Aorta (tissue), 4 donors: ENCODE measurements around the gene IQSEC2. TPM values are rescaled to one million over a fixed set of nuclear protein-coding genes. Genes with fewer than 3 reads are reported as not detected.

Source experiments
- polyA plus RNA-seq, 2 donors: library from polyadenylated mRNA; stranded (reverse); fragments of 200-250 nt; gene quantifications; one replicate each; pipeline ENCODE4 v1.2.3, GENCODE V29; 2013
- total RNA-seq, 2 donors: library from RNA; stranded (reverse); fragmentation: NEBNext Ultra II Directional; extraction: Animal tissue kit (Norgen Biotek cat#: 25700); gene quantifications; one replicate each; pipeline ENCODE4 v1.2.1, GENCODE V29; 2021
- donor health status: healthy with polysubstance abuse.
- donor health status: Bipolar disorder and iron deficiency.
- donor health status: DM: no; HTN: no; CAD: no.
- donor health status: DM: yes; HTN: yes; CAD: no.

IQSEC2 gene
- total and polyA plus RNA-seq, 4 donors, result 15.2 to 27.4 (median 16.2) TPM

Other genes with a start within 250 kb of the IQSEC2 start
- 1 to 10 TPM; 4.0 to 7.1 TPM for gene GPR173, start 232.8 kb downstream of the IQSEC2 start, total RNA-seq
- gene GPR173, start 232.8 kb downstream of the IQSEC2 start, polyA plus RNA-seq, result 1 to 10 TPM in 1 of 2 donors, under 1 TPM in 1; under 0.01 to 1.6 TPM
- gene TSPYL2, start 199.2 kb downstream of the IQSEC2 start, total RNA-seq, result 10 to 100 TPM; 65.0 to 89.3 TPM
- gene TSPYL2, start 199.2 kb downstream of the IQSEC2 start, polyA plus RNA-seq, result 100 to 1,000 TPM in 1 of 2 donors, 10 to 100 TPM in 1; 29.3 to 256 TPM
- 10 to 100 TPM; 16.6 to 27.7 TPM for gene KANTR, start 187.4 kb downstream of the IQSEC2 start, total RNA-seq
- 1 to 10 TPM; 1.6 to 9.4 TPM for gene KANTR, start 187.4 kb downstream of the IQSEC2 start, polyA plus RNA-seq
- 100 to 1,000 TPM in 1 of 2 donors, 10 to 100 TPM in 1; 78.7 to 118 TPM for gene KDM5C, start 56.4 kb downstream of the IQSEC2 start, total RNA-seq
- gene KDM5C, start 56.4 kb downstream of the IQSEC2 start, polyA plus RNA-seq, result 10 to 100 TPM; 14.0 to 37.1 TPM
- 10 to 100 TPM; 53.9 to 57.3 TPM for gene SMC1A, start 141.1 kb upstream of the IQSEC2 start, total RNA-seq
- 1 to 10 TPM; 5.6 to 9.0 TPM for gene SMC1A, start 141.1 kb upstream of the IQSEC2 start, polyA plus RNA-seq
- under 1 TPM; 0.48 to 0.58 TPM for gene RIBC1, start 141.3 kb upstream of the IQSEC2 start, total RNA-seq
- gene RIBC1, start 141.3 kb upstream of the IQSEC2 start, polyA plus RNA-seq, result 1 to 10 TPM in 1 of 2 donors, under 1 TPM in 1; 0.69 to 1.0 TPM
- gene HSD17B10, start 152.8 kb upstream of the IQSEC2 start, total RNA-seq, result 10 to 100 TPM; 51.0 to 64.2 TPM
- 10 to 100 TPM; 75.8 to 86.0 TPM for gene HSD17B10, start 152.8 kb upstream of the IQSEC2 start, polyA plus RNA-seq